Stimulated activated naive CD4-positive, alpha-beta T cell (primary cell): Measurements from ENCODE around the gene ENO1.

Experiments
- DNase-seq, 6 experiments: peaks; one replicate each; lab custom pipeline; 2025; lab: John Stamatoyannopoulos, UW

The ENO1 gene

DNA sequence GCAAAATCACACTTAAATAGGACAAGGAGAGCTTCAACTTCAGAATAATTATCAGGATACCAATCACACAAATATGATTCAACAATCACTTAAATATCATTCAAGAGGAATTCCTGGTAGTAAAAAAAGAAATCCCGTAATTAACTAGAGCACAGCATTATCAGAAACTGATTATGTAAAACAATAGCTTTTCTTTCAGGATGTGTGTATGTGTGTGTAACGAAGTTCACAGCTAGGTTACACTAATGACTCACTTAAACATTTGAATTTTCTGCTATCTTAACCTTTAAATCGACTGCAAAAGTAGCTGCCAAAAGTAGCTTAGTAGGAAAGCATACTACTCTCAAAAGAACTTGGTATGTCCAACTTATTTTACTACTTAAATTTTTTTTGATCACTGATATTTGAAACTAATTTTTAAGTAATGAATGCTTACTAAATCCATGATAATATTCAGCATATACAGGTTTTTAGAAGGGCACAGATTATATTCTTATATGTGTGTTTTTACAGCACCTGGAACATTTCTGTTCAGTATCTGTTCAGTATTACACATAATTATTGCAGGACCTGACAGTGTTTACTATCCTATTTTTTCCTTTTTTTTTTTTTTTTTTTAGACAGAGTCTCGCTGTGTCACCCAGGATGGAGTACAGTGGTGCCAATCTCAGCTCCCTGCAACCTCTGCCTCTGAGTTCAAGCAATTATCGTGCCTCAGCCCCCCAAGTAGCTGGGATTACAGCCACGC is 65.3 kb downstream of the ENO1 start:
- no peak for DNase-seq

DNA sequence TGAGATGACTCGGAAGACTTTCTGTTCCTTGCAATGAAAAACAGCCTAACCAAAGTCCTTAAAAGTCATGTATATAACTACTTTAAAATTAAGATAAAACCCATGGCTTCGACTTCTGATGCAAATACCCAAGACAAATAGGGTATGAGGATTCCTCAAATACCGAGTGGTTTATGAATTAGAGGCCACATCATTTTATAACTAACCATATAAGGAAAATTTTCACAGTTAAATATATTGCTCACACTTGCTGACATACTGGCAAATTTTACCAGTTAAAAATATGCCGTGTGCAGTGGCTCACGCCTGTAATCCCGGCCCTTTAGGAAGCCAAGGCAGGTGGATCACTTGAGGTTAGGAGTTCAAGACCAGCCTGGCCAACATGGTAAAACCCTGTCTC is 66.4 kb downstream of the ENO1 start:
- no peak for DNase-seq
